HepG2 (cell line): ENCODE measurements around the gene PRKCG. TPM values are rescaled to one million over a fixed set of nuclear protein-coding genes. Genes with fewer than 3 reads are reported as not detected.

ENCODE experiments used
- ATAC-seq: fragments of 200-7000 bp; cut with Tn5 transposase; 3 replicates; pipeline ENCODE4 v1.9.1; 2020; ENCODE audit warnings: mild to moderate bottlenecking, moderate library complexity
- BruUV-seq: library from RNA; stranded (reverse); fragments of 400-500 nt; replicated peaks from 2 replicates; lab custom pipeline; 2021; lab: Mats Ljungman, UMichigan
- CTCF ChIA-PET: fragments of 300-600 bp; formaldehyde crosslinking; extraction: SDS; loops from one replicate; lab custom pipeline; 2021; ENCODE audit warnings: low total read pairs, inconsistent platforms, low intra/inter-chr PET ratio; lab: Yijun Ruan, JAX
- POLR2A ChIA-PET: fragments of 350-600 bp; sonication (Branson Sonifier 250); formaldehyde crosslinking; loops from one replicate; lab custom pipeline; 2020; ENCODE audit warnings: antibody characterized with exemption, inconsistent platforms; lab: Yijun Ruan, JAX
- DNase-seq: peaks from one replicate; pipeline ENCODE4 v3.0.0-alpha.2; 2015; ENCODE audit warnings: low spot score
- FAIRE-seq: peaks from 3 replicates; lab custom pipeline; 2011; peaks lifted over from hg19 to GRCh38; lab: Jason Lieb, UNC
- H2AFZ ChIP-seq: one replicate; pipeline ENCODE4 v1.6.1; 2011; ENCODE audit warnings: low read length, inconsistent platforms
- H3K27ac ChIP-seq: fragments of 300-600 bp; 3 replicates; pipeline ENCODE4 v1.8.0; 2011; ENCODE audit warnings: mixed run types, mild to moderate bottlenecking, mixed read lengths, low read length, inconsistent platforms; ENCODE audit not compliant: insufficient read depth; ENCODE audit errors: extremely low read length
- H3K27me3 ChIP-seq, 2 experiments: fragments of 200-600 bp in 1 of 2; 2 replicates in 1 of 2; 3 replicates in 1 of 2; pipeline versions ENCODE4 v1.6.0 to v1.8.0; 2011; ENCODE audit warnings: low read length in 2 of 2, mild to moderate bottlenecking in 2 of 2, moderate library complexity in 2 of 2, inconsistent platforms in 1 of 2; ENCODE audit not compliant: insufficient read depth in 2 of 2, control insufficient read depth in 1 of 2
- H3K36me3 ChIP-seq, 2 experiments: fragments of 200-600 bp in 1 of 2; replicated peaks in 1 of 2; 2 replicates in 1 of 2; 3 replicates in 1 of 2; pipeline versions ENCODE4 v1.5.1 to v1.8.0; 2011; ENCODE audit warnings: low read length in 2 of 2, inconsistent platforms in 1 of 2; ENCODE audit not compliant: insufficient read depth in 2 of 2, control insufficient read depth in 1 of 2
- H3K4me1 ChIP-seq: 2 replicates; pipeline ENCODE4 v1.5.1; 2012; ENCODE audit warnings: low read length, inconsistent platforms; ENCODE audit not compliant: insufficient read depth
- H3K4me2 ChIP-seq: 2 replicates; pipeline ENCODE4 v1.6.0; 2011; ENCODE audit warnings: low read depth, low read length, inconsistent platforms
- H3K4me3 ChIP-seq, 3 experiments: fragments of 200-600 bp in 1 of 3; sonication (generic), shearing (Covaris generic) in 1 of 3; replicated peaks in 1 of 3; 2 replicates each; pipeline ENCODE4 v1.5.1; 2011 to 2016; ENCODE audit warnings: low read length in 3 of 3, inconsistent platforms in 2 of 3, low read depth in 2 of 3, mild to moderate bottlenecking in 2 of 3, control low read depth in 1 of 3, mixed read lengths in 1 of 3; ENCODE audit not compliant: insufficient read depth in 1 of 3
- H3K79me2 ChIP-seq: one replicate; pipeline ENCODE4 v1.6.1; 2011; ENCODE audit warnings: low read length, inconsistent platforms; ENCODE audit not compliant: insufficient read depth
- H3K9ac ChIP-seq: 2 replicates; pipeline ENCODE4 v1.6.0; 2011; ENCODE audit warnings: mild to moderate bottlenecking, low read depth, low read length, inconsistent platforms; ENCODE audit not compliant: insufficient read depth
- H3K9me3 ChIP-seq: 2 replicates; pipeline ENCODE4 v1.5.1; 2012; ENCODE audit warnings: mild to moderate bottlenecking, low read length
- H4K20me1 ChIP-seq: 2 replicates; pipeline ENCODE4 v1.6.0; 2011; ENCODE audit warnings: inconsistent platforms, mild to moderate bottlenecking, low read length, moderate library complexity; ENCODE audit not compliant: insufficient read depth
- ELF1 ChIP-seq: sonication (generic); formaldehyde crosslinking; IDR thresholded peaks from 2 replicates; pipeline ENCODE4 v1.4.0; 2020; ENCODE audit warnings: missing genetic modification reagents
- JUNB ChIP-seq: sonication (generic); formaldehyde crosslinking; IDR thresholded peaks from 2 replicates; pipeline ENCODE4 v1.8.0; 2022; ENCODE audit warnings: missing genetic modification reagents, mild to moderate bottlenecking, borderline replicate concordance
- MAFF ChIP-seq: IDR thresholded peaks from 2 replicates; pipeline ENCODE4 v1.6.1; 2011; ENCODE audit warnings: low read depth, low read length, improper control_type of control experiment
- ZBTB20 ChIP-seq: sonication (generic); formaldehyde crosslinking; IDR thresholded peaks from 2 replicates; pipeline ENCODE4 v1.8.1; 2023; ENCODE audit warnings: missing genetic modification reagents, low read depth, mild to moderate bottlenecking, borderline replicate concordance
- ZNF143 ChIP-seq: sonication (generic); formaldehyde crosslinking; IDR thresholded peaks from 2 replicates; pipeline ENCODE4 v1.4.0; 2020; ENCODE audit warnings: missing genetic modification reagents
- ZNF746 ChIP-seq: sonication (generic); formaldehyde crosslinking; IDR thresholded peaks from 2 replicates; pipeline ENCODE4 v1.8.0; 2022; ENCODE audit warnings: mild to moderate bottlenecking, missing genetic modification reagents
- ZNF749 ChIP-seq: sonication (generic); formaldehyde crosslinking; IDR thresholded peaks from 2 replicates; pipeline ENCODE4 v1.8.0; 2022; ENCODE audit warnings: mild to moderate bottlenecking, missing genetic modification reagents, moderate library complexity, borderline replicate concordance
- WGBS: methylation state at CpG from one replicate; pipeline ENCODE4 v1.1.6; 2017; ENCODE audit warnings: low lambda C conversion rate; 5-methylcytosine and 5-hydroxymethylcytosine counted together
- in situ Hi-C: cut with HindIII; loops from 2 replicates; pipeline ENCODE4 v1.10.0; 2017; ENCODE audit warnings: low pct_unique_long_range_greater_than_20kb; ENCODE audit not compliant: extremely low pct_ligation_motif_present
- intact Hi-C: fragments of 100-400 bp; cut with micrococcal nuclease; formaldehyde crosslinking; loops from one replicate; pipeline ENCODE4 v1.10.0; 2022; ENCODE audit not compliant: unreplicated experiment
- polyA plus RNA-seq, 8 experiments: library from polyadenylated mRNA; depleted of rRNA in 3 of 8; stranded (reverse) in 7 of 8; unstranded in 1 of 8; fragments of >200 nt; fragmentation: Illumina TruSeq in 4 of 8; extraction: Trizol in 4 of 8; gene quantifications; 2 replicates each; pipeline versions ENCODE4 v1.2.1 to v1.2.3, GENCODE V29; 2011 to 2016; ENCODE audit warnings: low read depth in 4 of 8, missing spikeins in 1 of 8, mixed read lengths in 1 of 8; ENCODE audit not compliant: insufficient read depth in 1 of 8
- total RNA-seq, 5 experiments: library from RNA; depleted of rRNA; stranded (reverse); fragments of >200 nt; fragmentation: Illumina TruSeq; extraction: Trizol; gene quantifications; 2 replicates each; pipeline ENCODE4 v1.2.3, GENCODE V29; 2016; ENCODE audit warnings: low read depth in 1 of 5
- TF ChIP-seq, protein P1 (sequence below): sonication (generic); formaldehyde crosslinking; IDR thresholded peaks from 2 replicates; pipeline ENCODE4 v1.5.1; 2020; ENCODE audit warnings: mild to moderate bottlenecking, missing genetic modification reagents, moderate library complexity

PRKCG gene
- total and polyA plus RNA-seq, 2 of the 13 experiments (the other 11 are each of a cell fraction or from before 2014, with no cell fraction given): 0.02 to 0.03 TPM

- TF ChIP-seq, protein P1, sequence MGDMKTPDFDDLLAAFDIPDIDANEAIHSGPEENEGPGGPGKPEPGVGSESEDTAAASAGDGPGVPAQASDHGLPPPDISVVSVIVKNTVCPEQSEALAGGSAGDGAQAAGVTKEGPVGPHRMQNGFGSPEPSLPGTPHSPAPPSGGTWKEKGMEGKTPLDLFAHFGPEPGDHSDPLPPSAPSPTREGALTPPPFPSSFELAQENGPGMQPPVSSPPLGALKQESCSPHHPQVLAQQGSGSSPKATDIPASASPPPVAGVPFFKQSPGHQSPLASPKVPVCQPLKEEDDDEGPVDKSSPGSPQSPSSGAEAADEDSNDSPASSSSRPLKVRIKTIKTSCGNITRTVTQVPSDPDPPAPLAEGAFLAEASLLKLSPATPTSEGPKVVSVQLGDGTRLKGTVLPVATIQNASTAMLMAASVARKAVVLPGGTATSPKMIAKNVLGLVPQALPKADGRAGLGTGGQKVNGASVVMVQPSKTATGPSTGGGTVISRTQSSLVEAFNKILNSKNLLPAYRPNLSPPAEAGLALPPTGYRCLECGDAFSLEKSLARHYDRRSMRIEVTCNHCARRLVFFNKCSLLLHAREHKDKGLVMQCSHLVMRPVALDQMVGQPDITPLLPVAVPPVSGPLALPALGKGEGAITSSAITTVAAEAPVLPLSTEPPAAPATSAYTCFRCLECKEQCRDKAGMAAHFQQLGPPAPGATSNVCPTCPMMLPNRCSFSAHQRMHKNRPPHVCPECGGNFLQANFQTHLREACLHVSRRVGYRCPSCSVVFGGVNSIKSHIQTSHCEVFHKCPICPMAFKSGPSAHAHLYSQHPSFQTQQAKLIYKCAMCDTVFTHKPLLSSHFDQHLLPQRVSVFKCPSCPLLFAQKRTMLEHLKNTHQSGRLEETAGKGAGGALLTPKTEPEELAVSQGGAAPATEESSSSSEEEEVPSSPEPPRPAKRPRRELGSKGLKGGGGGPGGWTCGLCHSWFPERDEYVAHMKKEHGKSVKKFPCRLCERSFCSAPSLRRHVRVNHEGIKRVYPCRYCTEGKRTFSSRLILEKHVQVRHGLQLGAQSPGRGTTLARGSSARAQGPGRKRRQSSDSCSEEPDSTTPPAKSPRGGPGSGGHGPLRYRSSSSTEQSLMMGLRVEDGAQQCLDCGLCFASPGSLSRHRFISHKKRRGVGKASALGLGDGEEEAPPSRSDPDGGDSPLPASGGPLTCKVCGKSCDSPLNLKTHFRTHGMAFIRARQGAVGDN (CRISPR knock-in tag): 0 out of 2 replicates have a peak, but pooled peaks have one; percentile 6
- 0 out of 2 replicates have a peak, but pooled peaks have one; percentile 12 for TF ChIP-seq ZBTB20 (CRISPR knock-in tag)
These were observed 524 bp downstream of the PRKCG start (continued) for GRCh38 chr19:53882391-53883050.

DNA sequence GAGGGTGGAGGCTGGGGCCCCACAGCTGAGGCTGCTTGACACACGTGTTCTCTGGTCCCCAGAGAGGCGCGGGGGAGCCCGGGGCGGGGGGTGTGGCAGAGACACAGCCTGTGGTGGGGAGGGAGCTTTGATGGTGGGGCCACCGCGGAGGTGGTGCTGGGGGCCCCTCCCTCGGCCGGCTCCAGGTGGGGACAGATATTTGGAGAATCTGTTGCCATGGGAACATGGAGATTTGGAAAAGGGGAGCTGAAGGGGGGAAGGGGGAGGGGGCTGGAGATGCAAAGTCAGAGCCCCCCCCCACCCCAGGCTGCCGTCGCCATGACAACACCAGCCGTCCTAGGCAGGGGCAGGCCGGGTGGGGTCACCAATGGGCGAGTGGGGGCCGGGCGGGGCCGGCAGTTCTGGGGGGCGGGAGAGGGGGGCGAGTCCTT lies 1.2 kb downstream of the PRKCG start:
- intact Hi-C loops (loop anchor here (2.0 kb wide), 1 partner anchor 40 kb away; no protein-coding TSS in a partner anchor), in situ Hi-C loops (loop anchor here (5.0 kb wide), 1 partner anchor 41 kb away; no protein-coding TSS in a partner anchor)
- Histone ChIP-seq H3K4me2 (no peak overlapping the region), H2AFZ (no peak overlapping the region), H3K79me2 (no peaks in the 10 kb centered on the region), H3K4me3 (no peak overlapping the region), H3K36me3 (no peaks in the 10 kb centered on the region), H3K27ac (no peak overlapping the region), H3K27me3 (peaks cover 0 to 38% of the 10 kb centered on the region in 2 experiments; a peak in 3 of 5 replicates), H3K4me1 (peaks cover 30% of the 10 kb centered on the region), H3K9me3 (no peaks in the 10 kb centered on the region), H3K9ac (no peak overlapping the region)
- BruUV-seq: no TSS peak
- ATAC-seq (no peak), FAIRE-seq (no peak), DNase-seq (no peak)
- 5% methylated on average over 12 of the region's 19 CpGs for WGBS
- CTCF ChIA-PET: interaction anchor here (2.7 to 3.7 kb wide), 2 partner anchors 30 to 41 kb away, joined by 20 to 34 read pairs; no protein-coding TSS in a partner anchor
- no peak for TF ChIP-seq ELF1 (CRISPR knock-in tag)
- TF ChIP-seq ZNF749: no peak
- TF ChIP-seq ZNF143: no peak
- no peak for TF ChIP-seq ZNF746 (CRISPR knock-in tag)
- TF ChIP-seq JUNB (CRISPR knock-in tag): no peak
- no peak for TF ChIP-seq MAFF
- TF ChIP-seq, all 625 proteins: peak for 0
- POLR2A ChIA-PET: no interaction called here
- no peaks in the 10 kb centered on the region for H4K20me1 ChIP-seq
